Stimulated activated CD4-positive, alpha-beta T cell treated with anti-CD3 and anti-CD28 coated beads, Interleukin-1b, Interleukin-23, amount 100 ng/mL, for 48 hours (primary cell): ENCODE measurements around the gene TMEM255B.

Source experiments
- DNase-seq: peaks from one replicate; pipeline ENCODE4 v3.0.0-alpha.2; 2020

The TMEM255B gene

DNA sequence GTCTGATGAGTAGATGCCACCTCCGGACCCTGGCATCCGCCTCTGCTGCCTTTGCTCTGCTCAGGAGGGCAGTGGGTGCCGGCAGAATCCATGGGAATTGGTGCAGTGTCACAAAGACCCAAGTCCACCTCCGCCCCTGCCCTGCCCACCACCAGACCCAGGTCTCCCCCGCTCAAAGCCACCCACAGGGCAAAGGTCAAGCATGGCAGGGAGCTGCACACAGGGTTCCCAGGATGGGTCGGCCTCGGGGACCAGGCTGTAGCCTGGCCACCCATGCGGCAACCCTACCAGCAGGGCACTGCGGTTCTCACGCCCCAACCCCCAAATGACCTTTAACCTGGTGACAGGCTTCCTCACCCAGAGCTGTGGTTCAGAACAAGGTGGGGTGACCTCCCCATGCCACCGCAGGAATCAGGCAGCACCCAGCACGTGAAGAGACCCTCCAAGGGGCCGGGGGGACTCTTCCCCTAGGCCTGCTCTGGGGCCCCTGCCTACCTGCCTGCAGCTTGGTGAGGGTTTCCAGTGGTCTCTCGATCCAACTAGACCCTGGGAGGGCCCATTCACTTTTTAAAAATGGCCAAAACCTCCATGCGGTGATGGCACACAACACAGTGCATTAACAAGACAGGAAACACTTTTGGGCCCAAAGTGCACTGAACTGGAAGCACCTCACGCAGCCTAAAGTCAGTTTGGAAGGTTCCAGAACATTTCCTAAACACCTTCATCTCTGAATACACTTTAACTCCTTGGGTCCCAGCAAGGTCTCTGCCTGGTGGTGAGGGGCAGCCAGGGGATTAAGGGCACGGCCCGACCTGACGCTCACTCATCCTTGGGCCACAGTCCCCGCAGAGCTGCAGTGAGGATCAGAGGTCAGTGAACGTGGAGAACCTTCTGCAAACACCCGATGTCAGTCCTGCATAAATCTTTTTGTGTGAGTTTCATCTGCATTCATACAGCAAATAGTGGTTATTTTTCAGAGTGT is 93.8 kb downstream of the TMEM255B start:
- DNase-seq = no peak

DNA sequence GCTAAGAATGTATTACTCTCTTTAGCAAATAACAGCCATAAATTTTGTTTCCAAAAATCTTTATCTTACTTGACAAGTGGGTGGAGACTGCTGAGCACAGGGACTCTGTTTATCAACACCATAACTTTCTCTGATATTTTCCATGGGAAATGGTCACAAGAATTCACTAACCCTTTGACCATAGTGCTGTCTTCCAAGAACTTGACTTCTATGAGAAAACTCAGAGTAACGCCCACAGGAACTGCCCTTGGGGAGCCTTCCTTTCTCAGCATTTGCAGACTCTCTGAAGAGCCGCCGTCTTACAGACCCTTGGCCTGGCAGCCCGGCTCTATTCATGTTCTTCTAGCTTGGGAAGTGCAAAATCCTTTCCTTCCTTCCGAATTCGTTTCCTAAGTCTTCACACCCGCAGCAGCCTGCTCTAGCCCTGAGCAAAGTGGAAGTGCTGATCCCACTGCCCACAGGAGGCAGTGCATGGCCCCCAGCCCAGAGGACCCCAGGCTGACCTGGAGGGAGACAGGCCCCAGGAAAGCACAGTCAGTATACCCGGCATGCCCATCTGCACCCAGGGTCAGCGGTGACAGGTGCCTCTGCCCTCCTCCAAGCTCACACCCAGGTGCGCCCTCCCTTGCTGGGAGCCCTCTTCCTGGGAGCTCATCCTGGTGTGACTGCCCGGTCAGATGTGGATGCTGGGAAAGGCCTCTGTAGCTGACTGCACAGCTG is 94.7 kb downstream of the TMEM255B start:
- DNase-seq = no peak

DNA sequence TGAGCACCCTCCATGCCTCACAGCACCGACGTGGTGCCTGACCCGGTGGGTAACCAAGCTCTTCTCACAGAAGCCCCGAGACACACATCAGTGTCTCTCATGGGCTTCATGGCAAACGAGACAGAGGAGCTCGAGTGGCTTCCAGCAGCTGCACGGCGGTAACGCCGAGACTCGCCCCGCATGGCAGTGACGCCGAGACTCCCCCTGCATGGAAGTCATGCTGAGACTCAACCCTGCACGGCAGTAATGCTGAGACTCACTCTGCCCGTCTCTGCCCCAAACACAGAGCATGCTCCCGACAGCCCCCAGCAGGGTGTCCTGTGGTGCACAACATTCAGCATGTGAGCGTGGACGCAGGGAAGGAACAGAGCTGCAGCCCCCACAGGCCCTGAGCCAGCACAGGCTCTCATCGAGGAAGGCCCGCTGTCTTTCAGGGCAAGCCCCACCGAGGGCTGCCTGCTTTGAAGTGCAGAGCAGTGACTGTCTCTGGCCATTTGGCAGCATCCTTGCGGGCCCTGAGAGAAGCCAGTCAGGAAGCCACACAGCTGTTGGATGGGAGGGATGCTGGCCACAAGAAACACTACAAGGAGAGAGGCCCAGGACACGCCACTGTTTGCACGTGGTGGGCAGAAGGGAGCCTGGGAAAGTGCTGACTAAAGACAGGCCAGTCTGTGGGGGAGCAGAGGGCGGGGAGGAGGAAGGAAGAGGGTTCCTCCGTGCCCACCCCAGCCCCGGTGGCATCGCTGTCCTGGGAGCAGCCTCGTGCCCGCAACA is 95.4 kb downstream of the TMEM255B start:
- no peak for DNase-seq

DNA sequence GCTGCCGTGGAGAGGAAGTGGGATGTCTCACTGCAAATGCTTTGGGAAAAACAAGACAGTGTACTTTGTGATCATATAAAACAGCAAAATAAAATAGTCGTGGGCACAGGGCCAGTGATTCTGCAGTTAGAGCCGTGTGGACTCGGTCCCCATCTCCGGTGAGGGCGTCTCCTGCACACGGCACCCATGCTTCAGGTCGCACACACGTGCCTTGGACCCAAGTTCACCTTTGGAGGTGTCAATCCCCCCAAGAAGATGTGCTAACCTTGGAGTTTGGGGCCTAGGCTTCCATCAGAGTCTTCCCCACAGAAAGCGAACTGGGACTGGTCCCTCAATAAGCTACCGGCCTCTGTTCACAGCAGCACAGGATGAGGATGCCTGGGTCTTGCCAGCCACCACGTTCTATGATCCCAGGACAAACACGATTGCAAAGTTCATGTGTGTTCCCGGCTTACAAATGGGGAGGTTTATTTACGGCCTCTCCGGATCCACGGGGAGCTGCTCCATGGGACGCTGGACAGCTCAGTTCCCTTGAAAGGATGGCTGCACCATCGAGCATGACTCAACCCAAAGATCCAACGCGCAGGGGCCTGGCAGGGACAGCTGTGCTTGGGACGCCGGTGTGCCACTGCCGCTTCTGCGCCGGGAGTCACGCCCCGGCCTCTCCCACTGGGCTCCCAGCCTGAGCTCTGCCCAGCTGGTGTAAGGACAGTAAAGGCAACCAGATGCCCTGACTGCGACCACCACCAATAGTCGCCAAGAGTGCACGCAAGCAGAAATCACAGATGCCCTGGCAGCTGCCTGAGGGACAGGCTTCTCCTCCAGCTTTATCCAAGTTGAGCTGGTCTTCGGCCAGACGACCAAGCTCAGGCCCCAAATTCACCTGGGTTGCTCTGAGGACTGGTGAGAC is 96.2 kb downstream of the TMEM255B start:
- no peak for DNase-seq

DNA sequence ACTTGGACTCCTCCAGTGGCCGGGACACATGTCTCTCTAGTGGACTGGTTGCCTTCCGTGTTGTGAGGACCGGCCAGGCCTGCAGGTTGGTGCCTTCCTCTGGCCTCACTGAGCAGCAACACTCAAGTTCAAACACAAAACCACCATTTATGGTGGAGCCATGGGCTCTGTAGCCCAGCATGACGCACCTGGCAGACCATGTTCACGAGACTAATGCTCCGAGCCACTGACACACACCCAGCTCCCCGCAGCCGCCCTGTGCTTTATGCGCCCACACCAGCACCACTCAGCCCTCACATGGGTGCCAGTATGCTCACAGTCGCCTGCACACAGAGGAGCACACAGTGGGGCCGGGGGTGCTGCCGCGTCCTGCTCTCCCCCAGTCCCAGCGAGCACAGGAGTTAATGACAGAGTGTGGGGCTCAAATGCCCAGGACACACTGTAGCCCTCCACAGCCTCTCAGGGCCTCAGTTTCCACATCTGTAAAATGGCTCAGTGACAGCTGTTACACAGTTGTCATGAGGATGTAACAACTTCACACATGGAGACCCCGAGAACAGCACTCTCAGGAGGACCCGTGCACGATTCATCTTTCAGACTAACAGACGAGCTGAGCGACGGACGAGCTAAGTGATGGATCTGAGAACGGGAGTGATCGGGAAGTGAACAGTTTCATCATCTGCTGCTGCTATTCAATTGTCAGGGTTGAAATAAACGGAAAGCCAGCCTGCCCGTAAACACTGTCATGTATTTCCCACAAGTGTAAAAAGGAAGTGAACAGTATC is 97.1 kb downstream of the TMEM255B start:
- DNase-seq = no peak

DNA sequence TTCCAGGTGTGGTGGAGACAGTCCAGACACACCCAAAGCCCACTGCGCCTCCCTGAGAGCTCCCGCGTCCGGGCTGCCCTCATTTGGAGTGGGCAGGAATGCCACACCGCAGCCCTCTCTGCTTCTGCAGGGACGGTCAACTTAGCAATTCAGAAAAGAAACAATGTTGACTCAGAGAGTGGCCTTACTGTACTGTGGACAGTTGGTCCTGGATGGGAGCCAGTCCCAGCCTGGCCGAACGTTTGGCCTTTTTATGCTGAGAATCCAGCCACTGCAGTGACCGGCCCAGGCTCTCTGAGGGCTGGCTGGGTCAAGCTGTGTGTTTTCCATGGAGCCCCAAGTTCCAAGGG is 97.7 kb downstream of the TMEM255B start:
- no peak for DNase-seq

DNA sequence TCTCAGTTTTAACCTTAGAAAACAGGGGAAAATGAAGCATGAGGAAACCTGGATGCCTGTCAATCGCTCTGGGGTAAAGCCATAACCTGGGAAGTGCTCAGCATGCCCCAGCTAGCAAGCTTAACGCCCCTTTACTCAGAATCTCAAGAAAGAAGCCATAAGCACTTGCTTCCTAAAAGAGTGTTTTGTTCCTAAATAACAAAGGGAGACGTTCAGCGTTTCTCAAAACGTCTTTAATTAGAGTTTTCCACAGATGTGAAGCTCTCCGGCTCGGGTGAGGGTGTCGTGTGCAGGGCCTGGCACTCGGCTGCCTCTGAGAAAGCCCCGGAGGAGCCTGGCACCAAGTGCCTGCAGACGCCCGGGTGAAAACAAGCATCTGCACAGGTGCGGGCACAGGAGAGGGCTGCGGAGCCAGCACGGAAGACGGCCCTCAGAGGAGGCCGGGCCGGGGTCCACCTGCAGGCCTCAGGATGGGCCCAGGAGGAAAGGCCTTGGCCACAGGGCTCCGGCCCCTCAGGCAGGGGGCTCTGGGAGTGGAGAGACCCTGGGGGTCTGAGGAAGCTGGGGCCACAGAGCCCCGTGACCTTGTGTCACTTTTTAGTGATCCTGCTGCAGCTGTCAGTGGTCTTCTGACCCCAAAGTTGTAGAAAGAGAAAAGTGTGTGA is 98.6 kb downstream of the TMEM255B start:
- DNase-seq = no peak

DNA sequence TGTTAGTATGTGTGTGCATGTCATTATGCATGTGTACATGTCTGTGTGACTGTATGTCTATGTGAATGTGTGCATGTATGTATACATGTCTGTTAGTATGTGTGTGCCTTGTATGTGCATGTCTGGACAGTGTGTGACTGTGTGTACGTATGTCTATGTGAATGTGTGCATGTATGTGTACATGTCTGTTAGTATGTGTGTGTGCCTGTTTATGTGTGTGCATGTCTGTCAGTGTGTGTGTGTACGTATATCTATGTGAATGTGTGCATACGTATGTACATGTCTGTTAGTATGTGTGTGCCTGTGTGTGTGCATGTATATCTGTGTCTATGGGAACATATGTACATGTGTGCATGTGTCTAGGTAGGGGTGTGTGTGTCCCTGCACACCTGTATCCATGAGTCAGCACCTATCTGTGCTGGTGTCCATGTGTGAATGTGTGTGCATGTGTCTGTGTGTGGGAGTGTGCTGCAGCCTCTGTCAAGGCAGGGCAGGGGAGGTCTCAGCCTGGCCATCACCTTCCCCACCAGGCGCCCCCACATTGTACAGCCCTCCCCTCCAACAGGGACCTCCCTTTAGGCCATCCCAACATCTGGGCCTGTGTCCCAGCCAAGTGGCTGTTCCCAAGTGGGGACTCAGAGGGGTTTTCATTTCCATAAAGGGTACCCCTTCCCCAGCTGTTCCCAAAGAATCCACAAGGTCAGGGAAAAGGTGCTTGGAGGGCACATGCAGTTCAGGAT is 100.5 kb downstream of the TMEM255B start:
- no peak for DNase-seq

DNA sequence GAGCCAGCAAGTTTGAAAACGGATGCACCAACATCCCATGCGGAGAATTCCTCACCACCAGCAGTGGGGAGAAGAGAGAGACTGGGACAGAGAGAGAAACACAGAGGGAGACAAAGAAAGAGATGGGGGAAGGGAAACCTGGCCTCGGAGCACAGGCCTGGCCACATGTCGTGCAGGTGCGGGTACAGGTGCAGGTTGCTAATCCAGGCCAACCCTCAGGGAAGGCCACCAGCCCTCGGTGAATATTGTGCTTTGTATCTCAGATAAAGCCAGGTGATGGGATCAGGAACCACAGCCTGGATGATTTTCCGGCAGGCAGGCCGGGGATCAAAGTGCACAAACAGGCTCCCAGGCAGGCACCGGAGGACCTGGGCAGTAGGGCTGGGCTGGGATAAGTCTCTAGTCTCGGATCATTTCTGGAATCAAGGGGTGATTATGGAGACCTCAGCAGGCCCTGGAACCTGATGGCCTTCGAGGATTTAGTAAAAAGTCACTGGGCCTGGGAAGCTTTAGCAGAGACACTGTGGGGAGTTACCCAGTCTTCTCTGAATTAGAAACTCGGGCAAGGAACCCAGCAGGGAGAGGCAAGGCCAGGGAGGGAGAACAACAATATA is 101.1 kb downstream of the TMEM255B start:
- no peak for DNase-seq

DNA sequence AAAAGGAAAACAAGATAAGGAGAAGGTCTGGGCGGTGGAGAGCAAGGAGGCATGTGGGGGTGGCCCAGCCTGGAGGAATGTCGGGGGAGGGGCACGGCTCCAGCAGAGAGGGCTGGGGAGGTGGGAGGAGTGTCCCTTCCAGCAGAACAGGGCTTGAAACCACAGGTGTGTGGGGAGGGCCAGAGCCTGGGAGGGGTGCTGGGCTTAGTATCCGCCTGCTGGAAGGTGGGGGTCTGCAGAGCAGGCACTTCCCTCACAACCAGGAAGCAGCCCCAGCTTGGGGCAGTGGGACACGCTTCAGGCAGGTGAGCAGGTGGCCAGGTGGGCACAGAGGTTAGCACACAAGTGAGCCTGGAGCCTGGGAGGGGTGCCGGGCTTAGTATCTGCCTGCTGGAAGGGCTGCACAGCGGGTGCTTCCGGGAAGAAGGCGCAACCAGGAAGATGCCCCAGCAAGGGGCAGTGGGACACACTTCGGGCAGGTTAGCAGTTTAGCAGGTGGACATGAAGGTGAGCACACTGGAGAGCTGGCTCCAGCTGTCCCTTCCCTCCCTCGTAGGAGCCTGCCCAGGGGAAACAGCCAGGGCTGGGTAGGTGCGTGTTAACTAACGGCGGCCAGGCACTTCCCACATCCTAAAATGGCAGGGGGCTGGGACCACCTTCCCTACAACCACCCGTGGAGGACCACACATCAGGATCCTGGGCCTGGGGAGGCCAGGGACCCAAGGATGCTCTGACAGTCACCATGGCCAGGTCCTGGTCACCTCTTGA is 101.8 kb downstream of the TMEM255B start:
- no peak for DNase-seq

DNA sequence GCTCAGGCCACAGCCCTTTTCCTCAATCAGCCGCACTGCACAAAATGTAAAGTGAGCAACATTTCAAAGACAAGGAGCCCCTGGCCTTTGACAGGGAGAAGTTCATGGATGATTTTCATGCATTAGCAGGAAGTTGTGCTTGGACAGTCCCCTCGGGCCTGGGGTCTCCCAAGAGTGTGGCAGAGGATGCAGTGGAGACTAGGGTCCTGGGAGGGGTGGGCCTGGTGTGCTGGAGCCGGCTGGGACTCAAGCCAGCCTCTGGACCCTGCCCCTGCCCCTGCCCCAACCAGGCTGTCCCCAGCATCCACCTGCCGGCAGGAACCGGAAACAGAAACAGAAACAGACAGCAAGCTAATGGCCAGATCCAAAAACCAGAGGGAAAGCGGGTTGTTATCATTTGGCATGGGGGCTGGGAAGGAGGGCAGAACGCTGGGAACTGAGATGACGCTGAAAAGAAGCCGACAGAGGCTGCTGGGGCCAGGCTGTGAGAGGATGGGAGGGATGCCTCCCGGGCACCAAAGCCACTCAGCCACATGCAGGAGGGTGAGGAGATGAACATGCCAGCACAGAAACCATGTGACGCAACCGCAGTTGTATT is 102.5 kb downstream of the TMEM255B start:
- no peak for DNase-seq

DNA sequence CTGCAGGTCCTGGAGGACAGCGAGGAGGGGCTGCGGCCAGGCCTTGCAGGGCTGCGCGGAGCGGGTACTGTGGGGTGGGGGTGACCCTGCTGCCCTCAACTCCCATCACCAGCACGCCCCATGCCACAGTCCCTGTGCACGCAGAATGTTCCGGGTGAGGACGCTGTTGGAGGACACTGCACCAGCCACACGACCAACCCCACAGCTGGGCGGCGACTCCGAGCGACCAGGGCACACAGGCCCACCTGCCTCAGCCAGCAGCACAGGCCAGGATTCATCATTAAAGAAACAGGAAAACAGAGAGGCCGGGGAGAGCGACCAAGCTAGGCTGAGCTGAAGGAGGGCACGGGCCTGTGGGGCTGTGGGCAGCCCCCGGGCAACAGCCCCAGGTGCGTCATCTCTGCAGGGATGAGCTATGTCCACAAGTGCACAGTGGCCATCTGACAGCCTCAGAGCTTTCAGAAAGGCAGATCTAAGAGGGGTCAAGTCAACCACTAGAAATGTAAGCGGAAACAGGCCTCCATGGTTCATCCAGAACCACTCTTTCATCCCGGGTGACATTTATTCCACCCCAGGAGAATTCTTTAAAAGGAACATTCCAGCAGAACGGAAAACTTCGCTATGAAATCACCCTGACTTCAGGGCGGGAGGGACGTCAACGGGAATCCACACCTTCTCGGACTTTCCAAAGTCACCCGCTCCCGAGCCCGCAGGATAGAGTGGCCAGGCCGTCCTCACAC is 103.3 kb downstream of the TMEM255B start:
- DNase-seq = no peak

DNA sequence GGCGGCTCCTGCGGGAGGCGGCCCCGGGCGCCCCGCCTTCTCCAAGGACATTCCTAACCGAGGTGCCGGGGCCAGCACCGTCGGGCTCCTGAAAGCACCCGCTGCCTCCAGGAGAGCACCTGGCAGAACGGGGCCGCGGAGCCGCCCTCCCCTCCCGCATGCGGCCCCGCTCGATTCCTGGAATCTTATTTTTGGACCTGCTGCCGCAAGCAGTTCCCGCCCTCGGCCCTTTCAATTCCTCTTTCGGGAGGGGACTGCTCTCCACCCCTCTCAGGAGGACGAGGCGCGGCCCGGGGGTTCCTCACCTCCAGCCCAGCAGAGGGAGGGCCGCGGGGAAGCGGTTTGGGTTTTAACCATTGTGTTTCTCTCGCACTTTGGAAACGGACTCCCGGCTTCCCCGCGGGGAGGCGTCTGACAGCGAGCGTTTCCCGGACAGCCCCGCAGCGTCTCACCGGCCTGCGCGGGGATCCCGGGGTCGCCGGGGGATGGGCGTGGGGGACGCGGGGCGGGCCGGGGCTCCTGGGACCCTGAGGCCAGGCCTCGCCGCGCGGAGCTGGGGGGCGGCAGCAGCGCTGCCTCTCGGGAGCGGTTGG is 104.0 kb downstream of the TMEM255B start:
- no peak for DNase-seq

DNA sequence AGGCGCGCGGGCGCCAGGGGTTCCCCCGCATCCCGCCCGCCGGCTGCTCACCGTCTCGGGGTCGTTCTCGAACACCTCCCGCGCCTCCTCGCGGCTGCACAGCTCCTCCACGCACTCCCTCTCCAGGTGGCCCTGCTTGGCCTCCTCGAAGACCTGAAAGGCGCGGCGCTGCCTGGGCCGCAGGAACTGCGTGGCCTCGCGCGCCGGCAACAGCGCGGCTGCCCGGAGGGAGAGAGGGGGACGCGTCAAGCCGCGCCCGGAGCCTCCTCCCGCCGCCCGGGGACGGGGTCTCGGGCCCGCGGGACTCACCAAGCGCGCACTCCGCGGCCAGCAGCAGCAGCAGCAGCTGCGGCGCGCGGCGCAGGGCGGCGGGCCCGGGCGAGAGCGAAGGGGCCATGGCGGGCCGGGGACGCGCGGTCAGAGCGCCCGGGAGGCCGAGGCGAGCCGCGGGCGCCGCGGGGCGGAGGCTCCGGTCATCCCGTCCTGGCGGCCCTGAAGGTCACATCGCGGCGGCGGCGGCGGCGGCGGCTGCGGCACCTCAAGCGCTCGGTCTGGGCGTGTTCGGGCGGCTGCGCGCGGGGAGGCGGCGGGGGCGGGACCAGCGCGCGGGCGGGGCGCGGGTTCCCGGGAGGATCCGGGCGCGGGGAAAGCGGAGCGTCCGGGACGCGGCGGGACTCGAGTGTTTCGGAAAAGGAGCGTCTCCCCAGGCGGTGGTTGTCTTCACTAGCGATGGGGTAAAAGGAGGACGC is 104.7 kb downstream of the TMEM255B start, which contains the start of gene GAS6:
TSS of gene GAS6 (minus strand) at position 553 of the 749 bp plus-strand sequence. CDS start at position 397, 156 bp downstream.
- no peak for DNase-seq

DNA sequence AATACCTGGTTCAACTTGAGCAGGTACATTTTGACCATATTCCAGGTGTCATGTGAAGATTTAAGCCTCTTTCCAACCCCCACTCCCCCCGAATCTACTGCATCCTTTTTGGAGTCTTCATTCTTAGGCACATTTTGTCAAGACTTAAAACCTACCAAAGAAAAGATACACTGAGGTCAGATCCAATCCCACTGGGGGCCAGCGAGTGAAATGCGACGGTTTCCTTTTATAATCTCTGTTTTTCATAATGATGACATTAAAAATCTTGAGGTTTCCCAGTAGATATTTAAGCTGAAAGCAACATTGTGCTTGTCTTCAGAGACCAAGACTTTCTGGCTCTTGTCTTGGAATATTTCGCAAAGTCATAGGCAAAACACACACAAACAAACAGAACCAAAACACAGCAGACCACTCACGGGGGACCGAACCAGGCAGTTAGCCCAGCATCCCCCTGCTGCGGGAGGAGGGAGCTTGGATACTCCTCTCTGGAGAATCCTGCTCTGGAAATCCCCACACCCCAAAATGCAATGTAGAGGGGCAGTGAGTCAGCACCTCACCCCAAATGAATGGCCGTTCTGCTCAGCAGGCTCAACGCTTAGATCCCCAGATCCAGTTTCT is 105.4 kb downstream of the TMEM255B start:
- DNase-seq = no peak

DNA sequence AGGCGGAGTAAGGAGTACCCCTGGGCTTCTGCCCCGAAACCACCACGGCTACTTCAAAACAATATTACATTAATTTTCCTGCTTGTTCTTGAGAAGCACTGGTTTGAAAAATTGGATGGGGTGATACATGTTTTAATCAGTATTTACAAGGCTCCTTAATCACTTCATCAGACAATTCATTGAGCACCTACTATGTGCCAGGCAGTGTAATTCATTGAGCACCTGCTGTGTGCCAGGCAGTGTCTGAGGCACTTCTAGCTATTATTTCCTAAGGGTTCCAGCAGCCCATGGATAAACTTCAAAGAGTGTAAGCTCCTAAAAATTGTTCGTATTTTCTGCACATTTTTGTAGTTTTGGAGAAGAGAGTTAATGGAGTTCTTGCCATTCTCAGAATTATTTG is 106.4 kb downstream of the TMEM255B start:
- no peak for DNase-seq
